GM12878 (cell line): ENCODE measurements around the gene LPAR3. TPM values are rescaled to one million over a fixed set of nuclear protein-coding genes. Genes with fewer than 3 reads are reported as not detected.

Source experiments
- ATAC-seq: fragments of 200-7000 bp; cut with Tn5 transposase; 3 replicates; pipeline ENCODE4 v1.9.1; 2020; ENCODE audit warnings: mild to moderate bottlenecking, moderate library complexity
- BruUV-seq: library from RNA; stranded (reverse); fragments of 400-500 nt; replicated peaks from 2 replicates; lab custom pipeline; 2021; lab: Mats Ljungman, UMichigan
- CTCF ChIA-PET: fragments of 300-600 bp; sonication (Branson Sonifier 250); formaldehyde crosslinking; extraction: SDS; loops from one replicate; lab custom pipeline; 2021; ENCODE audit warnings: inconsistent platforms; lab: Yijun Ruan, JAX
- POLR2A ChIA-PET: fragments of 350-600 bp; formaldehyde crosslinking; extraction: SDS; loops from one replicate; lab custom pipeline; 2021; ENCODE audit warnings: inconsistent platforms; lab: Charles Lee
- RAD21 ChIA-PET: fragments of 300-600 bp; sonication (Branson Sonifier 250); formaldehyde crosslinking; loops from one replicate; lab custom pipeline; 2023; ENCODE audit warnings: antibody characterized with exemption; ENCODE audit not compliant: unreplicated experiment; lab: Charles Lee
- SMC1A ChIA-PET: fragments of 300-600 bp; sonication (Branson Sonifier 250); formaldehyde crosslinking; loops from one replicate; lab custom pipeline; 2023; ENCODE audit not compliant: unreplicated experiment, uncharacterized antibody; lab: Charles Lee
- DNase-seq: peaks from one replicate; pipeline ENCODE4 v3.0.0-alpha.2; 2011; ENCODE audit warnings: low read depth, low spot score
- FAIRE-seq: peaks from 3 replicates; lab custom pipeline; 2011; peaks lifted over from hg19 to GRCh38; lab: Jason Lieb, UNC
- H2AFZ ChIP-seq: 2 replicates; pipeline ENCODE4 v1.6.0; 2011; ENCODE audit warnings: low read depth, low read length, control low read depth; ENCODE audit not compliant: control insufficient read depth
- H3K27ac ChIP-seq: 2 replicates; pipeline ENCODE4 v1.5.1; 2011; ENCODE audit warnings: control low read depth; ENCODE audit not compliant: control insufficient read depth, insufficient read depth
- H3K27me3 ChIP-seq, 2 experiments: replicated peaks in 1 of 2; 2 replicates each; pipeline versions ENCODE4 v1.6.0 to v1.6.1; 2011; ENCODE audit warnings: low read length in 1 of 2; ENCODE audit not compliant: control insufficient read depth in 2 of 2, insufficient read depth in 2 of 2
- H3K36me3 ChIP-seq, 2 experiments: 2 replicates each; pipeline ENCODE4 v1.5.1; 2011; ENCODE audit warnings: low read length in 1 of 2; ENCODE audit not compliant: control insufficient read depth in 2 of 2, insufficient read depth in 2 of 2
- H3K4me1 ChIP-seq: 2 replicates; pipeline ENCODE4 v1.6.1; 2011; ENCODE audit warnings: mild to moderate bottlenecking, low read length, moderate library complexity, mixed read lengths; ENCODE audit not compliant: control insufficient read depth, insufficient read depth
- H3K4me2 ChIP-seq: 2 replicates; pipeline ENCODE4 v1.6.0; 2011; ENCODE audit warnings: control low read depth; ENCODE audit not compliant: control insufficient read depth, insufficient read depth
- H3K4me3 ChIP-seq: fragments of 200-600 bp; sonication (generic); 2 replicates; pipeline ENCODE4 v1.5.1; 2016
- H3K79me2 ChIP-seq: 2 replicates; pipeline ENCODE4 v1.6.0; 2011; ENCODE audit warnings: low read length; ENCODE audit not compliant: control insufficient read depth, insufficient read depth
- H3K9ac ChIP-seq: 2 replicates; pipeline ENCODE4 v1.8.0; 2011; ENCODE audit warnings: low read length, control low read depth, mixed read lengths; ENCODE audit not compliant: control insufficient read depth, insufficient read depth
- H3K9me3 ChIP-seq: replicated peaks from 3 replicates; pipeline ENCODE4 v1.5.1; 2011; ENCODE audit warnings: mild to moderate bottlenecking, low read length; ENCODE audit not compliant: control insufficient read depth, insufficient read depth
- H4K20me1 ChIP-seq: 2 replicates; pipeline ENCODE4 v1.6.0; 2011; ENCODE audit not compliant: control insufficient read depth, insufficient read depth
- CHD2 ChIP-seq: IDR thresholded peaks from 2 replicates; pipeline ENCODE4 v1.6.1; 2011; ENCODE audit warnings: low read depth, low read length, improper control_type of control experiment, borderline replicate concordance
- DPF2 ChIP-seq: fragments of 450-650 bp; IDR thresholded peaks from 2 replicates; pipeline ENCODE4 v1.6.1; 2017; ENCODE audit warnings: mild to moderate bottlenecking
- FOS ChIP-seq: IDR thresholded peaks from 3 replicates; pipeline ENCODE4 v1.6.1; 2011; ENCODE audit warnings: borderline replicate concordance; ENCODE audit not compliant: insufficient read length; ENCODE audit errors: extremely low read depth
- MLLT1 ChIP-seq: fragments of 450-650 bp; IDR thresholded peaks from 2 replicates; pipeline ENCODE4 v1.6.1; 2016; ENCODE audit warnings: mild to moderate bottlenecking
- NFYA ChIP-seq: IDR thresholded peaks from 2 replicates; pipeline ENCODE4 v1.6.1; 2011; ENCODE audit warnings: low read depth, mild to moderate bottlenecking, low read length, improper control_type of control experiment, borderline replicate concordance
- STAT1 ChIP-seq: fragments of 450-650 bp; conservative IDR thresholded peaks from 2 replicates; pipeline ENCODE4 v1.6.1; 2014; ENCODE audit warnings: antibody characterized with exemption, mild to moderate bottlenecking
- WGBS: methylation state at CpG from one replicate; pipeline ENCODE4 v1.1.6; 2016; ENCODE audit warnings: low lambda C conversion rate; ENCODE audit not compliant: insufficient replicate concordance, insufficient coverage; ENCODE audit errors: missing lambda C conversion rate; 5-methylcytosine and 5-hydroxymethylcytosine counted together
- in situ Hi-C: fragments of 300-500 bp; cut with MboI; formaldehyde crosslinking; loops from 9 replicates; pipeline ENCODE4 v1.14.3; 2018; ENCODE audit warnings: mixed read lengths
- intact Hi-C: fragments of 100-400 bp; cut with micrococcal nuclease; formaldehyde crosslinking; loops from one replicate; pipeline ENCODE4 v1.14.2; 2022; ENCODE audit not compliant: unreplicated experiment
- polyA plus RNA-seq, 11 experiments: library from polyadenylated mRNA; depleted of rRNA in 4 of 11; unstranded in 6 of 11; stranded (reverse) in 5 of 11; fragments of >200 nt; fragmentation: Nextera tagmentation in 4 of 11; fragmentation: Illumina TruSeq in 1 of 11; extraction: Ambion mirVana in 4 of 11; extraction: Trizol in 1 of 11; gene quantifications; 1 replicate in 1 of 11; 2 replicates in 10 of 11; pipeline versions ENCODE4 v1.2.1 to v1.2.3, GENCODE V29; 2011 to 2016; ENCODE audit warnings: inconsistent platforms in 2 of 11, missing spikeins in 2 of 11, low read depth in 1 of 11
- total RNA-seq, 4 experiments: library from RNA; depleted of rRNA in 3 of 4; stranded (reverse); fragments of >200 nt in 3 of 4; fragmentation: Illumina TruSeq in 1 of 4; extraction: Trizol in 1 of 4; gene quantifications; 2 replicates each; pipeline versions ENCODE4 v1.2.1 to v1.2.3, GENCODE V29; 2013 to 2021
- TF ChIP-seq, protein P1 (sequence below), 3 experiments: IDR thresholded peaks in 2 of 3; conservative IDR thresholded peaks in 1 of 3; 2 replicates each; pipeline ENCODE4 v1.5.1; 2011; ENCODE audit warnings: low read depth in 3 of 3, low read length in 3 of 3, mild to moderate bottlenecking in 3 of 3, control low read depth in 2 of 3, moderate library complexity in 2 of 3, inconsistent platforms in 1 of 3, mixed read lengths in 1 of 3; ENCODE audit not compliant: control insufficient read depth in 2 of 3, insufficient read depth in 1 of 3; ENCODE audit errors: extremely low read depth in 1 of 3
- TF ChIP-seq, protein P2 (sequence below): fragments of 450-650 bp; conservative IDR thresholded peaks from 2 replicates; pipeline ENCODE4 v1.6.1; 2017; ENCODE audit warnings: mild to moderate bottlenecking, moderate library complexity
- TF ChIP-seq, protein P3 (sequence below): IDR thresholded peaks from 2 replicates; pipeline ENCODE4 v1.6.1; 2012; ENCODE audit warnings: mild to moderate bottlenecking, low read depth, low read length
- TF ChIP-seq, protein P4 (sequence below): fragments of 450-650 bp; IDR thresholded peaks from 2 replicates; pipeline ENCODE4 v1.6.1; 2017; ENCODE audit warnings: borderline replicate concordance

The LPAR3 gene
- total and polyA plus RNA-seq, 10 of the 15 experiments (the other 5 are each of a cell fraction or from before 2014, with no cell fraction given) = 0.03 to 0.31 (median 0.09) TPM; not detected in 3

- TF ChIP-seq, protein P1, sequence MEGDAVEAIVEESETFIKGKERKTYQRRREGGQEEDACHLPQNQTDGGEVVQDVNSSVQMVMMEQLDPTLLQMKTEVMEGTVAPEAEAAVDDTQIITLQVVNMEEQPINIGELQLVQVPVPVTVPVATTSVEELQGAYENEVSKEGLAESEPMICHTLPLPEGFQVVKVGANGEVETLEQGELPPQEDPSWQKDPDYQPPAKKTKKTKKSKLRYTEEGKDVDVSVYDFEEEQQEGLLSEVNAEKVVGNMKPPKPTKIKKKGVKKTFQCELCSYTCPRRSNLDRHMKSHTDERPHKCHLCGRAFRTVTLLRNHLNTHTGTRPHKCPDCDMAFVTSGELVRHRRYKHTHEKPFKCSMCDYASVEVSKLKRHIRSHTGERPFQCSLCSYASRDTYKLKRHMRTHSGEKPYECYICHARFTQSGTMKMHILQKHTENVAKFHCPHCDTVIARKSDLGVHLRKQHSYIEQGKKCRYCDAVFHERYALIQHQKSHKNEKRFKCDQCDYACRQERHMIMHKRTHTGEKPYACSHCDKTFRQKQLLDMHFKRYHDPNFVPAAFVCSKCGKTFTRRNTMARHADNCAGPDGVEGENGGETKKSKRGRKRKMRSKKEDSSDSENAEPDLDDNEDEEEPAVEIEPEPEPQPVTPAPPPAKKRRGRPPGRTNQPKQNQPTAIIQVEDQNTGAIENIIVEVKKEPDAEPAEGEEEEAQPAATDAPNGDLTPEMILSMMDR (IDR thresholded peaks at IDR 0.05 in 2 of 3, conservative IDR thresholded peaks at IDR 0.05 in 1 of 3; ENCODE audit: control insufficient read depth in 2 of 3, extremely low read depth in 1 of 3, insufficient read depth in 1 of 3, low read depth in 3 of 3, low read length in 3 of 3) = no peak
- TF ChIP-seq, all 136 proteins: peak for 0
Measured at GRCh38 chr1:84933011-84933611, 40.1 kb upstream of the LPAR3 start (continued).

DNA sequence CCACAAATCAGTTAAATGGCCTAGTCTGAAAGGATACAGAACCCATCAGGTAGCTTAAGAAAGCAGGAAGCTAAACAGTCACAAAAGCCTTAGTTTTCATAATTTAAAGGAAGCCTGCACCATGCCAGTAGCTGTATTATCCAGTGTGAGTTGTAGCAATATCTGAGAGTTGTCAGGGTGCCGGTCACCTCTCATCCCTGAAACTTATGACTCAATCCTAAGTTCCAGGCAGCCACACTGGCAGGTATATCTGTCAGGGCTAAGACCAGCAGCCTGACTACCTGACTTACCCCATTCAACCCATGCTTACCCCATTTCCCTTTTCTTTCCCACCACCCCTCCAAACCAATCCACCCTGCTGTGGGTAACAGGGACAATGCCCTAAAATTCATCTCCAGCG is 37.8 kb upstream of the LPAR3 start:
- Histone ChIP-seq H3K4me2 (no peak overlapping the region), H3K27ac (no peak overlapping the region), H3K9ac (no peak overlapping the region), H3K4me3 (no peak overlapping the region), H3K36me3 (peaks cover 5 to 27% of the 10 kb centered on the region in 2 experiments), H3K4me1 (no peaks in the 10 kb centered on the region), H3K79me2 (no peaks in the 10 kb centered on the region; the same call in 1 of the 2 replicates), H2AFZ (no peak overlapping the region), H3K9me3 (no peaks in the 10 kb centered on the region), H3K27me3 (no peaks in the 10 kb centered on the region), H4K20me1 (no peaks in the 10 kb centered on the region)
- BruUV-seq = no TSS peak
- ATAC-seq (no peak; the same call in 2 of the 3 replicates), FAIRE-seq (no peak), DNase-seq (no peak)
- WGBS = 94% methylated on average over 2 of the region's 2 CpGs
- CTCF ChIA-PET = interaction anchor here (1.3 kb wide), 1 partner anchor 324 kb away, joined by 4 read pairs; no protein-coding TSS in a partner anchor
- intact Hi-C loops = loop anchor here (10.0 kb wide), 2 partner anchors 306 to 996 kb away; no protein-coding TSS in a partner anchor
- SMC1A ChIA-PET = interaction anchor here (1.2 to 2.5 kb wide), 2 partner anchors 97 to 107 kb away, joined by 3 to 6 read pairs; no protein-coding TSS in a partner anchor
- RAD21 ChIA-PET = no interaction called here
- in situ Hi-C loops = no loop called here
- POLR2A ChIA-PET = no interaction called here
- no peak for TF ChIP-seq DPF2
- no peak for TF ChIP-seq CHD2
- TF ChIP-seq STAT1 = no peak
- no peak for TF ChIP-seq NFYA
- TF ChIP-seq MLLT1 = no peak
- TF ChIP-seq, protein P2, sequence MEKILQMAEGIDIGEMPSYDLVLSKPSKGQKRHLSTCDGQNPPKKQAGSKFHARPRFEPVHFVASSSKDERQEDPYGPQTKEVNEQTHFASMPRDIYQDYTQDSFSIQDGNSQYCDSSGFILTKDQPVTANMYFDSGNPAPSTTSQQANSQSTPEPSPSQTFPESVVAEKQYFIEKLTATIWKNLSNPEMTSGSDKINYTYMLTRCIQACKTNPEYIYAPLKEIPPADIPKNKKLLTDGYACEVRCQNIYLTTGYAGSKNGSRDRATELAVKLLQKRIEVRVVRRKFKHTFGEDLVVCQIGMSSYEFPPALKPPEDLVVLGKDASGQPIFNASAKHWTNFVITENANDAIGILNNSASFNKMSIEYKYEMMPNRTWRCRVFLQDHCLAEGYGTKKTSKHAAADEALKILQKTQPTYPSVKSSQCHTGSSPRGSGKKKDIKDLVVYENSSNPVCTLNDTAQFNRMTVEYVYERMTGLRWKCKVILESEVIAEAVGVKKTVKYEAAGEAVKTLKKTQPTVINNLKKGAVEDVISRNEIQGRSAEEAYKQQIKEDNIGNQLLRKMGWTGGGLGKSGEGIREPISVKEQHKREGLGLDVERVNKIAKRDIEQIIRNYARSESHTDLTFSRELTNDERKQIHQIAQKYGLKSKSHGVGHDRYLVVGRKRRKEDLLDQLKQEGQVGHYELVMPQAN = no peak
- no peak for TF ChIP-seq FOS
- TF ChIP-seq, protein P3, sequence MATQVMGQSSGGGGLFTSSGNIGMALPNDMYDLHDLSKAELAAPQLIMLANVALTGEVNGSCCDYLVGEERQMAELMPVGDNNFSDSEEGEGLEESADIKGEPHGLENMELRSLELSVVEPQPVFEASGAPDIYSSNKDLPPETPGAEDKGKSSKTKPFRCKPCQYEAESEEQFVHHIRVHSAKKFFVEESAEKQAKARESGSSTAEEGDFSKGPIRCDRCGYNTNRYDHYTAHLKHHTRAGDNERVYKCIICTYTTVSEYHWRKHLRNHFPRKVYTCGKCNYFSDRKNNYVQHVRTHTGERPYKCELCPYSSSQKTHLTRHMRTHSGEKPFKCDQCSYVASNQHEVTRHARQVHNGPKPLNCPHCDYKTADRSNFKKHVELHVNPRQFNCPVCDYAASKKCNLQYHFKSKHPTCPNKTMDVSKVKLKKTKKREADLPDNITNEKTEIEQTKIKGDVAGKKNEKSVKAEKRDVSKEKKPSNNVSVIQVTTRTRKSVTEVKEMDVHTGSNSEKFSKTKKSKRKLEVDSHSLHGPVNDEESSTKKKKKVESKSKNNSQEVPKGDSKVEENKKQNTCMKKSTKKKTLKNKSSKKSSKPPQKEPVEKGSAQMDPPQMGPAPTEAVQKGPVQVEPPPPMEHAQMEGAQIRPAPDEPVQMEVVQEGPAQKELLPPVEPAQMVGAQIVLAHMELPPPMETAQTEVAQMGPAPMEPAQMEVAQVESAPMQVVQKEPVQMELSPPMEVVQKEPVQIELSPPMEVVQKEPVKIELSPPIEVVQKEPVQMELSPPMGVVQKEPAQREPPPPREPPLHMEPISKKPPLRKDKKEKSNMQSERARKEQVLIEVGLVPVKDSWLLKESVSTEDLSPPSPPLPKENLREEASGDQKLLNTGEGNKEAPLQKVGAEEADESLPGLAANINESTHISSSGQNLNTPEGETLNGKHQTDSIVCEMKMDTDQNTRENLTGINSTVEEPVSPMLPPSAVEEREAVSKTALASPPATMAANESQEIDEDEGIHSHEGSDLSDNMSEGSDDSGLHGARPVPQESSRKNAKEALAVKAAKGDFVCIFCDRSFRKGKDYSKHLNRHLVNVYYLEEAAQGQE = no peak
- TF ChIP-seq, protein P4, sequence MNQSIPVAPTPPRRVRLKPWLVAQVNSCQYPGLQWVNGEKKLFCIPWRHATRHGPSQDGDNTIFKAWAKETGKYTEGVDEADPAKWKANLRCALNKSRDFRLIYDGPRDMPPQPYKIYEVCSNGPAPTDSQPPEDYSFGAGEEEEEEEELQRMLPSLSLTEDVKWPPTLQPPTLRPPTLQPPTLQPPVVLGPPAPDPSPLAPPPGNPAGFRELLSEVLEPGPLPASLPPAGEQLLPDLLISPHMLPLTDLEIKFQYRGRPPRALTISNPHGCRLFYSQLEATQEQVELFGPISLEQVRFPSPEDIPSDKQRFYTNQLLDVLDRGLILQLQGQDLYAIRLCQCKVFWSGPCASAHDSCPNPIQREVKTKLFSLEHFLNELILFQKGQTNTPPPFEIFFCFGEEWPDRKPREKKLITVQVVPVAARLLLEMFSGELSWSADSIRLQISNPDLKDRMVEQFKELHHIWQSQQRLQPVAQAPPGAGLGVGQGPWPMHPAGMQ = no peak
